Mononuclear cell (primary cell): ENCODE data around the gene BIRC3. TPM values are rescaled to one million over a fixed set of nuclear protein-coding genes. Genes with fewer than 3 reads are reported as not detected.

ENCODE experiments used
- H3K27me3 ChIP-seq: 2 replicates; pipeline ENCODE4 v1.6.0; 2011; ENCODE audit warnings: low read length, control low read depth; ENCODE audit not compliant: insufficient read depth
- H3K4me1 ChIP-seq: 2 replicates; pipeline ENCODE4 v1.5.1; 2011; ENCODE audit warnings: mild to moderate bottlenecking, low read length, control low read depth; ENCODE audit not compliant: insufficient read depth
- H3K4me3 ChIP-seq: 2 replicates; pipeline ENCODE4 v1.5.1; 2011; ENCODE audit warnings: mild to moderate bottlenecking, low read length, moderate library complexity
- H3K9me3 ChIP-seq: 2 replicates; pipeline ENCODE4 v1.5.1; 2011; ENCODE audit warnings: low read depth, mild to moderate bottlenecking, control low read depth, low read length
- total RNA-seq: library from RNA; depleted of rRNA; stranded (reverse); fragments of >200 nt; gene quantifications from one replicate; pipeline ENCODE4 v1.2.3, GENCODE V29; 2012

BIRC3 gene
- total RNA-seq, 1 donor: 228 TPM

- no peaks in the 10 kb centered on the region for H3K9me3 ChIP-seq
- peaks cover 36% of the 10 kb centered on the region for H3K4me1 ChIP-seq
- no peak overlapping the region for H3K4me3 ChIP-seq
- H3K27me3 ChIP-seq: no peaks in the 10 kb centered on the region
Measured at GRCh38 chr11:102307727-102308038, 9.6 kb upstream of the BIRC3 start.

- no peaks in the 10 kb centered on the region for H3K9me3 ChIP-seq
- H3K4me3 ChIP-seq: no peak overlapping the region
- H3K27me3 ChIP-seq: no peaks in the 10 kb centered on the region
- peaks cover 44% of the 10 kb centered on the region for H3K4me1 ChIP-seq
Measured at GRCh38 chr11:102309621-102310541, 7.4 kb upstream of the BIRC3 start.

- Histone ChIP-seq H3K27me3 (no peaks in the 10 kb centered on the region), H3K4me3 (no peak overlapping the region), H3K9me3 (no peaks in the 10 kb centered on the region), H3K4me1 (peaks cover 38% of the 10 kb centered on the region)
Measured at GRCh38 chr11:102312667-102313066, 4.6 kb upstream of the BIRC3 start.

DNA sequence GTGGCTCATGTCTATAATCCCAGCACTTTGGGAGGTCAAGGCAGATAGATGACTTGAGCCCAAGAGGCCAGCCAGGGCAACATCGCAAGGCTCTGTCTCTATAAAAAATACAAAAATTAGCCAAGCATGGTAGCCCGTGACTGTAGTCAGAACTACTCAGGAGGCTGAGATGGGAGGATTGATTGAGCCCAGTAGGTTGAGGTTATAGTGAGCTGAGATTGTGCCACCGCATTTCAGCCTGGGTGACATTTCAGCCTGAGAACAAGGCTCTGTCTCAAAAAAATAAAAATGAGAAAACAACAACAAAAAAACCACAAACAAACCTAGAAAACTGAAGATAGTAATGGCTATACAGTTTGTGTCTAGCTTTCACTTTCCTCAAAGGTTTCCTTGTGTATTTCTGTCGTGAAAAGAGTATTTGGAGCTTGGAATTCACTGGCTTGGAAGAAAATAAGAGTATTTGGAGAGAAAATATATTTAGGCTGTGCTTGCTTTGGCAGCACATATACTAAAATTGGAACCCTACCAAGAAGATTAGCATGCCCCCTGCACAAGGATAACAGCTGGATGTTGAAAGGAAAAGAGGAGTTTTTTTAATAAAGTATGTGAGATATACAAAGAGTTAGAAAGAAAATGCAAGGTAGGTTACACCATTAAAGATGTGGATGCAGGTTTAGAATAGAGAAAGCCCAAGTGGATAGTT is 3.9 kb upstream of the BIRC3 start:
- Histone ChIP-seq H3K9me3 (no peaks in the 10 kb centered on the region), H3K4me1 (peaks cover 46% of the 10 kb centered on the region), H3K27me3 (no peaks in the 10 kb centered on the region), H3K4me3 (no peak overlapping the region)

DNA sequence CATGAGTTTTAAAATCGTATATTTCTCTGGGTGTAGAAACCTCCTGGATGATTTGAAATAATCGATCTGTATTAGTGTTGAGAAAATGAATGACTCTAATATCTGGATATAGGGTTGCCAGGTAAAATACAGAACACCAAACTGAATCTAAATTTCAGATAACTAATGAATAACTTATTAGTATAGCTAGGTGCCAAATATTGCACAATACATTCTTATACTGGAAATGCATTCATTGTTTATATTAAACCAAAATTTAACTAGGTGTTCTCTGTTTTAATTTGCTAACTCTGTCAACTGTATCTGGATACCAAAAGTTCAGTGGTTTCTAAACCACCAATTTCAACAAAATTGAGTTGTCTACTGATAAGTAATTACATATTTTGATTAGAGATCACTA is 2.5 kb upstream of the BIRC3 start:
- H3K4me1 ChIP-seq: peaks cover 60% of the 10 kb centered on the region
- H3K4me3 ChIP-seq: no peak overlapping the region
- no peaks in the 10 kb centered on the region for H3K9me3 ChIP-seq
- no peaks in the 10 kb centered on the region for H3K27me3 ChIP-seq

- Histone ChIP-seq H3K4me1 (peaks cover 73% of the 10 kb centered on the region), H3K9me3 (no peaks in the 10 kb centered on the region), H3K4me3 (no peak overlapping the region), H3K27me3 (no peaks in the 10 kb centered on the region)
Measured at GRCh38 chr11:102316346-102316904, 859 bp upstream of the BIRC3 start.

DNA sequence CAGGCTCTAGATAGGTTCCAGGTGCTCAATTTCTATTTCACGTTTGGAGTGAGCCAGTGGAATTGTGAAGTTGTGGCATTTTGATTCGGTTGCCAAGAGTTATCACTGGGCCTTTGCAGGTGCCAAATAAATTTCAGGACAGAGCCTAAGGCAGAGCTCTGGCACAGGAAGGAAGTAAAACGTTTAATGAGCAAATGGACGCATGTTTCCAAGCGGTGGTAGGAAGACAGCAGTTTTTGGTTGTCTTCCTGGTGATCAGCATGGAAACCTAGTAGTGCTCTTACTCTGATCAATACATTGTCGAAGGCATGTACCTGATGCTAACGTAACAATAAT is 452 bp downstream of the BIRC3 start:
- Histone ChIP-seq H3K27me3 (no peaks in the 10 kb centered on the region), H3K4me1 (peaks cover 75% of the 10 kb centered on the region), H3K4me3 (peak overlapping the region; percentile 93), H3K9me3 (no peaks in the 10 kb centered on the region)

DNA sequence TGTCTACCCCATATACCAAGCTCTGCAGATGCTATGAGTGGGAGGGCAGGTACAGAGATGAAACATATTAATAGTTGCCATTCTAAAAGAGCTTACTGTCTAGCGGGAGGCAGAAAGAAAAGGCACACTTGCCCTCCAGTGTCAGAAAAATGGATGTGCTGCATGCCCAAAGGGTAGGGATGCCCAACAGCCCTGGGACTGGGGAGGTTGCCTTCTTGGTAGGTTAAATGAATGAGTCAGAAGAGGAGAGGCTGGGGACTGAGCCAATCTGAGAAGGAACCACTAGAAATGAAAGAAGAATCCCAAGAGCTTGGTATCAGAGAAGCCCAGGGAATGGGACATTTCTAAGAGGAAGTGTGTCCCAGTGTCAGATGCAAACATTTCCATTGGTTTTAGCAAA is 1.2 kb downstream of the BIRC3 start:
- Histone ChIP-seq H3K4me1 (peaks cover 68% of the 10 kb centered on the region), H3K9me3 (no peaks in the 10 kb centered on the region), H3K27me3 (no peaks in the 10 kb centered on the region), H3K4me3 (peak overlapping the region; percentile 93)

- Histone ChIP-seq H3K4me3 (peak overlapping the region; percentile 93), H3K9me3 (no peaks in the 10 kb centered on the region), H3K27me3 (no peaks in the 10 kb centered on the region), H3K4me1 (peaks cover 57% of the 10 kb centered on the region)
Measured at GRCh38 chr11:102319544-102319943, 2.3 kb downstream of the BIRC3 start.

DNA sequence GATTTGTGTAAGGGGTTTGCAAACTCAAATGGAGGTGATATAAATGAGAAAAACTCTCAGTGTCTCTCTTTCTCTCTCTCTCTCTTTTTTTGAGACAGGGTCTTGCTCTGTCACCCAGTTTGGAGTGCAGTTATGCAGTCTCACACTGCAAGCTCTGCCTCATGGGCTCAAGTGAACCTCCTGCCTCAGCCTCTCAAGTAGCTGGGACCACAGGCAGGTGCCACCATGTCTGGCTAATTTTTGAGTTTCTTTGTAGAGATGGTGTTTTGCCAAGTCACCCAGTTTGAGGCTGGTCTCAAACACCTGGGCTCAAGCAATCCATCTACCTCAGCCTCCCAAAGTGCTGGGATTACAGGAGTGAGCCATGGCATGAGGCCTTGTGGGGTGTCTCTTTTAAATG is 2.9 kb downstream of the BIRC3 start:
- peaks cover 59% of the 10 kb centered on the region for H3K4me1 ChIP-seq
- no peaks in the 10 kb centered on the region for H3K9me3 ChIP-seq
- peak overlapping the region; percentile 93 for H3K4me3 ChIP-seq
- H3K27me3 ChIP-seq: no peaks in the 10 kb centered on the region

DNA sequence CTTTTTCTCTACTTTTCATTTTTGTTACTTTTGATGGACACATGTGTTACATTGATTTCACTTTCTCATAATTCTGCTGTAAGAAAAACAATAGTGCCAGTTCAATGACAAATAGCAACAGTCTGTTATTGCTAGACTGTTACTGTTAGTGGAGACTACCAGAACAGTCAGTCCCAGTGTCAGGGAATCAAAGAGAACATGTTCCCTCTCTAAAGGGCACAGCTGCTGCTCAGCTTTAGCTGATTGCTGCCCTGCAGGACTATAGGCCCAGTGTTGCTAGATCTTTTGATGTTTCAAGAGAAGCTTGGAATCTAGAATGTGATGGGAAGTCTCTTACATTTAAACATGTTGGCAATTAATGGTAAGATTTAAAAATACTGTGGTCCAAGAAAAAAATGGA is 3.4 kb downstream of the BIRC3 start:
- peak overlapping the region; percentile 93 for H3K4me3 ChIP-seq
- H3K4me1 ChIP-seq: peaks cover 55% of the 10 kb centered on the region
- no peaks in the 10 kb centered on the region for H3K9me3 ChIP-seq
- H3K27me3 ChIP-seq: no peaks in the 10 kb centered on the region

- Histone ChIP-seq H3K4me3 (no peak overlapping the region), H3K4me1 (peaks cover 46% of the 10 kb centered on the region), H3K27me3 (no peaks in the 10 kb centered on the region), H3K9me3 (no peaks in the 10 kb centered on the region)
Measured at GRCh38 chr11:102322560-102322959, 5.3 kb downstream of the BIRC3 start.

GRCh38 chr11:102323542-102324251 is 6.4 kb downstream of the BIRC3 start:
- no peaks in the 10 kb centered on the region for H3K27me3 ChIP-seq
- H3K9me3 ChIP-seq: no peaks in the 10 kb centered on the region
- no peak overlapping the region for H3K4me3 ChIP-seq
- H3K4me1 ChIP-seq: peaks cover 35% of the 10 kb centered on the region

- Histone ChIP-seq H3K4me1 (peaks cover 21% of the 10 kb centered on the region), H3K9me3 (no peaks in the 10 kb centered on the region), H3K4me3 (no peak overlapping the region), H3K27me3 (no peaks in the 10 kb centered on the region)
Measured at GRCh38 chr11:102325088-102325487, 7.8 kb downstream of the BIRC3 start.

DNA sequence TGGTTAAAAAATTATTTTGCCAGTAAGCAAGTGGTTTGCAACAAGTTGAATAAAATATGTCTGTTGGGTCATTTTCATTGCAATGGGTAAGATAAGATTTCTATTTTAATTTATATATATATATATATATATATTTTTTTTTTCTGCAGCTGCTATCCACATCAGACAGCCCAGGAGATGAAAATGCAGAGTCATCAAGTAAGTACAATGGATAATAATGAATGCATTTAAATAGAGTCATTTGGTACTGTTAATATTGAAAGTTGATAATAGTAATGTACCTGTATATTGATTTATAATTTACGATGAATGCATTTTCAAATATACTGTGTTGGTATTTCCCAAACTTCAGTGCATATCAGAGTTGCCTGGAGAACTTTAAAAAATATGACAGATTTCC is 11.5 kb downstream of the BIRC3 start:
- Histone ChIP-seq H3K4me3 (no peak overlapping the region), H3K27me3 (no peaks in the 10 kb centered on the region), H3K9me3 (no peaks in the 10 kb centered on the region), H3K4me1 (peaks cover 6% of the 10 kb centered on the region)
